Measurements from ENCODE around the gene CPXM2.

- no peak for TF ChIP-seq CTCF (conservative IDR thresholded peaks at IDR 0.05)
- no peak for TF ChIP-seq ZFX (IDR thresholded peaks at IDR 0.05)
Observed at GRCh38 chr10:123857616-123858015, 34.0 kb downstream of the CPXM2 start.
